Endothelial cell of umbilical vein (primary cell): ENCODE data around the gene TM9SF4. TPM values are rescaled to one million over a fixed set of nuclear protein-coding genes. Genes with fewer than 3 reads are reported as not detected.

Experiments
- BruUV-seq: library from RNA; stranded (reverse); fragments of 400-500 nt; replicated peaks from 2 replicates; lab custom pipeline; 2021; lab: Mats Ljungman, UMichigan
- CTCF ChIA-PET: fragments of 300-600, 350-600 bp; sonication (Branson Sonifier 250); formaldehyde crosslinking; loops from one replicate; lab custom pipeline; 2021; ENCODE audit warnings: antibody characterized with exemption, inconsistent platforms; lab: Charles Lee
- POLR2A ChIA-PET: fragments of 300-600, 350-600 bp; sonication (Branson Sonifier 250); formaldehyde crosslinking; loops from one replicate; lab custom pipeline; 2021; ENCODE audit warnings: antibody characterized with exemption, inconsistent platforms; lab: Charles Lee
- DNase-seq: peaks from one replicate; pipeline ENCODE4 v3.0.0-alpha.2; 2011; ENCODE audit warnings: low read depth, low spot score
- FAIRE-seq: peaks from 2 replicates; lab custom pipeline; 2011; peaks lifted over from hg19 to GRCh38; lab: Jason Lieb, UNC
- H2AFZ ChIP-seq: 2 replicates; pipeline ENCODE4 v1.6.0; 2012; ENCODE audit warnings: low read depth, low read length, control low read depth, inconsistent platforms
- H3K27ac ChIP-seq: 2 replicates; pipeline ENCODE4 v1.5.1; 2011; ENCODE audit warnings: low read depth, mild to moderate bottlenecking, control low read depth, low read length, moderate library complexity; ENCODE audit not compliant: insufficient read depth
- H3K27me3 ChIP-seq, 2 experiments: 2 replicates each; pipeline versions ENCODE4 v1.6.0 to v1.6.1; 2011; ENCODE audit warnings: low read length in 2 of 2, mixed read lengths in 1 of 2; ENCODE audit not compliant: control insufficient read depth in 2 of 2, insufficient read depth in 2 of 2
- H3K36me3 ChIP-seq, 2 experiments: 2 replicates in 1 of 2; 3 replicates in 1 of 2; pipeline ENCODE4 v1.5.1; 2011; ENCODE audit warnings: low read length in 2 of 2, mild to moderate bottlenecking in 1 of 2, moderate library complexity in 1 of 2; ENCODE audit not compliant: control insufficient read depth in 2 of 2, insufficient read depth in 2 of 2; ENCODE audit errors: extremely low read depth in 1 of 2
- H3K4me1 ChIP-seq: 3 replicates; pipeline ENCODE4 v1.5.1; 2011; ENCODE audit warnings: mild to moderate bottlenecking, low read length; ENCODE audit not compliant: control insufficient read depth, insufficient read depth; ENCODE audit errors: extremely low read depth
- H3K4me2 ChIP-seq: 2 replicates; pipeline ENCODE4 v1.6.1; 2011; ENCODE audit warnings: low read length, control low read depth, mixed read lengths; ENCODE audit not compliant: insufficient read depth
- H3K4me3 ChIP-seq, 3 experiments: fragments of 200-600 bp in 1 of 3; sonication (generic), shearing (Covaris generic) in 1 of 3; replicated peaks in 1 of 3; 2 replicates each; pipeline ENCODE4 v1.5.1; 2011 to 2016; ENCODE audit warnings: control low read depth in 3 of 3, low read length in 3 of 3, mild to moderate bottlenecking in 2 of 3, inconsistent platforms in 1 of 3, low read depth in 1 of 3, moderate library complexity in 1 of 3; ENCODE audit not compliant: insufficient read depth in 1 of 3
- H3K79me2 ChIP-seq: 2 replicates; pipeline ENCODE4 v1.6.0; 2012; ENCODE audit warnings: low read length, inconsistent platforms; ENCODE audit not compliant: control insufficient read depth, insufficient read depth
- H3K9ac ChIP-seq: replicated peaks from 2 replicates; pipeline ENCODE3; 2011; ENCODE audit warnings: low read length, control low read depth; ENCODE audit not compliant: insufficient read depth; ENCODE audit errors: extremely low read depth
- H3K9me1 ChIP-seq: replicated peaks from 3 replicates; pipeline ENCODE4 v1.6.0; 2011; ENCODE audit warnings: mild to moderate bottlenecking, low read length; ENCODE audit not compliant: control insufficient read depth, insufficient read depth; ENCODE audit errors: extremely low read depth
- H3K9me3 ChIP-seq: replicated peaks from 2 replicates; pipeline ENCODE4 v1.5.1; 2012; ENCODE audit warnings: low read length, inconsistent platforms; ENCODE audit not compliant: control insufficient read depth, insufficient read depth
- H4K20me1 ChIP-seq: replicated peaks from 2 replicates; pipeline ENCODE3; 2011; ENCODE audit warnings: mild to moderate bottlenecking, low read length; ENCODE audit not compliant: control insufficient read depth, insufficient read depth; ENCODE audit errors: extremely low read depth
- CTCF ChIP-seq, 2 donors: IDR thresholded peaks; 1 replicate in 1 of 2; 2 replicates in 1 of 2; pipeline ENCODE4 v1.5.1; 2011; ENCODE audit warnings: low read length in 2 of 2, mild to moderate bottlenecking in 2 of 2, moderate library complexity in 2 of 2, control low read depth in 1 of 2, inconsistent platforms in 1 of 2, low read depth in 1 of 2; ENCODE audit not compliant: insufficient read depth in 1 of 2; ENCODE audit errors: extremely low read depth in 1 of 2
- EZH2 ChIP-seq: IDR thresholded peaks from 2 replicates; pipeline ENCODE4 v1.6.1; 2012; ENCODE audit warnings: borderline replicate concordance, low read depth, mild to moderate bottlenecking, moderate library complexity, low read length, inconsistent platforms; ENCODE audit not compliant: severe bottlenecking
- FOS ChIP-seq: IDR thresholded peaks from 2 replicates; pipeline ENCODE4 v1.6.1; 2011; ENCODE audit warnings: mild to moderate bottlenecking, low read length, moderate library complexity, borderline replicate concordance; ENCODE audit not compliant: insufficient read depth
- GATA2 ChIP-seq: IDR thresholded peaks from 2 replicates; pipeline ENCODE4 v1.7.0; 2011; ENCODE audit warnings: low read depth, mild to moderate bottlenecking, moderate library complexity, mixed read lengths, low read length; ENCODE audit not compliant: insufficient read length, insufficient read depth
- JUN ChIP-seq: IDR thresholded peaks from 2 replicates; pipeline ENCODE4 v1.6.1; 2011; ENCODE audit warnings: borderline replicate concordance, low read depth; ENCODE audit not compliant: insufficient read length, insufficient read depth
- MAX ChIP-seq: IDR thresholded peaks from 2 replicates; pipeline ENCODE4 v1.6.1; 2011; ENCODE audit not compliant: insufficient read depth, insufficient read length
- MYC ChIP-seq: IDR thresholded peaks from one replicate; pipeline ENCODE4 v1.6.1; 2011; ENCODE audit warnings: mild to moderate bottlenecking, low read depth, low read length
- POLR2A ChIP-seq: IDR thresholded peaks from 2 replicates; pipeline ENCODE4 v1.6.1; 2012; ENCODE audit warnings: low read depth, mild to moderate bottlenecking, control low read depth, low read length
- POLR2AphosphoS5 ChIP-seq: IDR thresholded peaks from 2 replicates; pipeline ENCODE4 v1.6.1; 2012; ENCODE audit warnings: low read depth, mild to moderate bottlenecking, control low read depth, low read length, moderate library complexity; ENCODE audit not compliant: insufficient read depth
- dilution Hi-C: fragments of 300-500 bp; cut with MboI; formaldehyde crosslinking; loops from one replicate; pipeline ENCODE4 v1.15.0; 2019; ENCODE audit warnings: low sequenced_read_pairs; ENCODE audit not compliant: extremely low pct_ligation_motif_present
- intact Hi-C: fragments of 100-400 bp; cut with micrococcal nuclease; formaldehyde crosslinking; loops from one replicate; pipeline ENCODE4 v1.10.0; 2022
- polyA plus RNA-seq, 4 experiments: library from polyadenylated mRNA; depleted of rRNA in 3 of 4; stranded (reverse) in 3 of 4; unstranded in 1 of 4; fragments of >200 nt; gene quantifications; 2 replicates each; pipeline versions ENCODE4 v1.2.1 to v1.2.3, GENCODE V29; 2011 to 2012; ENCODE audit warnings: missing spikeins in 1 of 4
- total RNA-seq: library from RNA; stranded (reverse); gene quantifications from 2 replicates; pipeline ENCODE4 v1.2.3, GENCODE V29; 2021

The TM9SF4 gene
- total and polyA plus RNA-seq, 2 donors (not counting 3 experiments of a cell fraction or from before 2014, with no cell fraction given): 46.4 to 61.9 TPM

GRCh38 chr20:32129863-32130262 is 20.3 kb downstream of the TM9SF4 start:
- Histone ChIP-seq H3K9me1 (no peaks in the 10 kb centered on the region), H3K27ac (no peak overlapping the region), H4K20me1 (no peaks in the 10 kb centered on the region), H3K9ac (no peak overlapping the region), H3K4me3 (no peak overlapping the region), H2AFZ (no peak overlapping the region), H3K4me1 (no peaks in the 10 kb centered on the region), H3K9me3 (no peaks in the 10 kb centered on the region), H3K4me2 (no peak overlapping the region), H3K27me3 (no peaks in the 10 kb centered on the region), H3K36me3 (peaks cover 0 to 8% of the 10 kb centered on the region in 2 experiments), H3K79me2 (peaks cover 41% of the 10 kb centered on the region)
- intact Hi-C loops: no loop called here
- POLR2A ChIA-PET: no interaction called here
- CTCF ChIA-PET: no interaction called here
- dilution Hi-C loops: no loop called here
- no peak for FAIRE-seq
- TF ChIP-seq MAX (no peak), FOS (no peak), POLR2A (no peak), POLR2AphosphoS5 (no peak), GATA2 (no peak), EZH2 (no peak), MYC (no peak), CTCF (IDR thresholded peaks at IDR 0.05; ENCODE audit: extremely low read depth in 1 of 2, insufficient read depth in 1 of 2, low read depth in 1 of 2, low read length in 2 of 2) (no peak), JUN (no peak)
- DNase-seq: no peak
- BruUV-seq: no TSS peak
